Spleen (tissue), 7 donors: ENCODE data around the gene HELZ2.

Experiments
- POLR2A ChIP-seq, 3 donors: fragments of 450-650 bp; IDR thresholded peaks; one replicate each; pipeline ENCODE4 v1.5.1; 2017; ENCODE audit warnings: antibody characterized with exemption in 3 of 3, mild to moderate bottlenecking in 1 of 3
- POLR2AphosphoS5 ChIP-seq, 3 donors: sonication (generic); formaldehyde crosslinking; IDR thresholded peaks; one replicate each; pipeline ENCODE4 v1.5.1; 2017; ENCODE audit warnings: antibody characterized with exemption in 3 of 3
- TF ChIP-seq, protein P1 (sequence below), 11 experiments: fragments of 200-600 bp in 7 of 11; fragments of 450-650 bp in 4 of 11; sonication (generic) in 4 of 11; IDR thresholded peaks in 8 of 11; conservative IDR thresholded peaks in 3 of 11; 1 replicate in 7 of 11; 2 replicates in 4 of 11; pipeline versions ENCODE4 v1.4.0 to v1.8.0; 2016 to 2021; ENCODE audit warnings: antibody characterized with exemption in 11 of 11, inconsistent platforms in 4 of 11, mild to moderate bottlenecking in 1 of 11
- donor health status: DM: no; HTN: no; CAD: no; lungs with moderate emphysema.
- donor health status: DM: no; HTN: no; CAD: no.
- donor health status: DM: no; HTN: no; CAD: no.

DNA sequence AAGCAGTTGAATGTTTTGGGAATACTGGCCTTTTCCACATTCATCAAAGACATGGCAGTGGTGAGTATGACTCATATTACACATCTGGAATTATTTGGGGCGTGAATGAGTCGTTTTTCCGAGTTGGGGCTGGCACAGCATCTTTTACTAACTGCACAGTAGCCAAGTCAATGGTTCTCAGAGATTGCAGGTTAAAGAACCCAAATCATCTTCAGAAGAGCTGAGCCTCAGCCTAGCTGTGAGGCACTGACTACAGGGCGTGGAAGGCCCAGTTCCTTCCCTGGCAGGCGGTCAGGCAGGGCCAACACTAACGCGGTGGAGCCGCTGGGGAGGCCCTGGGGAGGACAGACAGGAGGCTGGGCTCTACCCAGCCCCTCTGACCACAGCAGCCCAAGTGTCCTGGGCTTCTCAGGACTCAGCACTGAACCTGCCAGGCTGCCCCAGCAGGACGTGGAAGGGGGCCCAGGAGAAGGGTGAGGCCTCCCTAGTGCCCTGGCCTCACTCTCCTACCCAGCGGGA is 20.1 kb upstream of the HELZ2 start:
- TF ChIP-seq, protein P1, sequence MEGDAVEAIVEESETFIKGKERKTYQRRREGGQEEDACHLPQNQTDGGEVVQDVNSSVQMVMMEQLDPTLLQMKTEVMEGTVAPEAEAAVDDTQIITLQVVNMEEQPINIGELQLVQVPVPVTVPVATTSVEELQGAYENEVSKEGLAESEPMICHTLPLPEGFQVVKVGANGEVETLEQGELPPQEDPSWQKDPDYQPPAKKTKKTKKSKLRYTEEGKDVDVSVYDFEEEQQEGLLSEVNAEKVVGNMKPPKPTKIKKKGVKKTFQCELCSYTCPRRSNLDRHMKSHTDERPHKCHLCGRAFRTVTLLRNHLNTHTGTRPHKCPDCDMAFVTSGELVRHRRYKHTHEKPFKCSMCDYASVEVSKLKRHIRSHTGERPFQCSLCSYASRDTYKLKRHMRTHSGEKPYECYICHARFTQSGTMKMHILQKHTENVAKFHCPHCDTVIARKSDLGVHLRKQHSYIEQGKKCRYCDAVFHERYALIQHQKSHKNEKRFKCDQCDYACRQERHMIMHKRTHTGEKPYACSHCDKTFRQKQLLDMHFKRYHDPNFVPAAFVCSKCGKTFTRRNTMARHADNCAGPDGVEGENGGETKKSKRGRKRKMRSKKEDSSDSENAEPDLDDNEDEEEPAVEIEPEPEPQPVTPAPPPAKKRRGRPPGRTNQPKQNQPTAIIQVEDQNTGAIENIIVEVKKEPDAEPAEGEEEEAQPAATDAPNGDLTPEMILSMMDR (IDR thresholded peaks at IDR 0.05 in 8 of 11, conservative IDR thresholded peaks at IDR 0.05 in 3 of 11): no peak
- no peak for TF ChIP-seq POLR2A (IDR thresholded peaks at IDR 0.05)
- TF ChIP-seq POLR2AphosphoS5 (IDR thresholded peaks at IDR 0.05): no peak
